NCI-H2227 (cell line): Measurements from ENCODE around the gene CCDC152.
"Not testable (repeated sequence)": the region's sequence is repeated elsewhere in the genome, so short reads cannot be mapped to it uniquely, and the experiment has no call there.

Experiments
- DNase-seq: peaks from one replicate; lab custom pipeline; 2025; ENCODE audit not compliant: unreplicated experiment; lab: John Stamatoyannopoulos, UW

CCDC152 gene

GRCh38 chr5:42844408-42844807, 87.8 kb downstream of the CCDC152 start:
- not testable (repeated sequence) for DNase-seq

- DNase-seq: no peak
Measured at GRCh38 chr5:42848545-42848944, 91.9 kb downstream of the CCDC152 start.

- no peak for DNase-seq
Measured at GRCh38 chr5:42851481-42851880, 94.9 kb downstream of the CCDC152 start.
